WI38 (cell line): ENCODE data around the gene GRM4.

Experiments
- H3K4me3 ChIP-seq: 2 replicates; pipeline ENCODE4 v1.5.1; 2011; ENCODE audit warnings: low read depth, mild to moderate bottlenecking, control low read depth, low read length
- TF ChIP-seq, protein P1 (sequence below): IDR thresholded peaks from 2 replicates; pipeline ENCODE4 v1.5.1; 2012; ENCODE audit warnings: low read depth, mild to moderate bottlenecking, control low read depth, low read length

GRM4 gene

DNA sequence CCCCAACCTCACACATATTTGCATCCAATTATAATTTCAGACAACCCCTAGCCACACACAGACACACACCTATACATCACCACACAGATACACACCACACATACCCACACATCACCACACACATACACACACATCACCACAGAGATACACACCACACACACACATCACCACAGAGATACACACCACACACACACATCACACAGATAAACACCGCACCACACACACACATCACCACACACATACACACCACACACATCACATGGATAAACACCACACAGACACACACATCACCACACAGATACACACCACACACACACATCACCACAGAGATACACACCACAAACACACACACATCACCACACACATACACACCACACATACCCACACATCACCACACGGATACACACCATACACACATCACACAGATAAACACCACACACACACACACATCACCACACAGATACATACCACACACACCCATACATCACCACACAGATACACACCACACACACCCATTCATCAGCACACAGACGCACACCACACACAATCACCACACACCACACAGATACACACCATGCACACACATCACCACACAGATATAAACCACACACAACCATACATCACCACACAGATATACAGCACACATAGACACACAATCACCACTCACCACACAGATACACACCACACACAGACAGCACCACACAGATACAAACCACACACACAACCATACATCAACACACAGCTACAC is 74.6 kb downstream of the GRM4 start:
- TF ChIP-seq, protein P1, sequence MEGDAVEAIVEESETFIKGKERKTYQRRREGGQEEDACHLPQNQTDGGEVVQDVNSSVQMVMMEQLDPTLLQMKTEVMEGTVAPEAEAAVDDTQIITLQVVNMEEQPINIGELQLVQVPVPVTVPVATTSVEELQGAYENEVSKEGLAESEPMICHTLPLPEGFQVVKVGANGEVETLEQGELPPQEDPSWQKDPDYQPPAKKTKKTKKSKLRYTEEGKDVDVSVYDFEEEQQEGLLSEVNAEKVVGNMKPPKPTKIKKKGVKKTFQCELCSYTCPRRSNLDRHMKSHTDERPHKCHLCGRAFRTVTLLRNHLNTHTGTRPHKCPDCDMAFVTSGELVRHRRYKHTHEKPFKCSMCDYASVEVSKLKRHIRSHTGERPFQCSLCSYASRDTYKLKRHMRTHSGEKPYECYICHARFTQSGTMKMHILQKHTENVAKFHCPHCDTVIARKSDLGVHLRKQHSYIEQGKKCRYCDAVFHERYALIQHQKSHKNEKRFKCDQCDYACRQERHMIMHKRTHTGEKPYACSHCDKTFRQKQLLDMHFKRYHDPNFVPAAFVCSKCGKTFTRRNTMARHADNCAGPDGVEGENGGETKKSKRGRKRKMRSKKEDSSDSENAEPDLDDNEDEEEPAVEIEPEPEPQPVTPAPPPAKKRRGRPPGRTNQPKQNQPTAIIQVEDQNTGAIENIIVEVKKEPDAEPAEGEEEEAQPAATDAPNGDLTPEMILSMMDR = no peak
- H3K4me3 ChIP-seq = no peak overlapping the region

DNA sequence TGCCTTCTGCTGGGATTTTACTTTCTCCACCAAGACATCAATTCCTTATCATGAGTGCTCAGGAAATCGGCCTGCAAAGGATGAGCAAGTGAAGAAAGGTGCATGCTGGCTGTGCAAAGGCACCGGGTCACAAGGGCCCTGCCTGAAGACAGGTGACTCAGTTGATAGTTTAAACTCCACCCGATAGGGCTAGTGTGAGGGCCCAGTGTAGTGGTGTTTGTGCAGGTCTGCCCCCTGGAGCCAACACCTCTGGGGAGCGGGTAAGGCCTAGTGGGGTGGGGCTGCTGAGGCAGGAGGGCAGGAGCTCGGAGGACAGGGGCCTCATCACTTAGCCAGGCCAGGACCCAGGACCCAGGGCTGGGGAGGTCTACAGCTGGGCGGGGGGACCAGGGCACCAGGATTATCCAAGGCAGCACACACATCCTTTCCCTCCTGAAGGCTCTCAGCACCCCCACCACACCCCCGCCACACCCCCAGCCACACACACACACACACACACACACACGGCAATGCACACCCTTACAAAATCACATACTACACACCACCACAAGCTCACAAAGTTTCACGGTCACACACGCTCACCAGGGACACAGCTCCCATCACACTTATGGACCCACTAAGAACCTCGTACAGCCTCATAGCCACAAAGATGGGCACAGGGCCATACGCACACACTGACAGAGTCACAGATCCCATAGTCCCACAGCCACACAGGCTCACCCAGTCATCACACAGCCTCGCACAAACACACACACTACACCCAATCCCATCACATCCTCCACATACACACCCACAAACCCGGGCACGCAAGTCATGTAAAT is 75.4 kb downstream of the GRM4 start:
- no peak overlapping the region for H3K4me3 ChIP-seq
- TF ChIP-seq, protein P1 = no peak

DNA sequence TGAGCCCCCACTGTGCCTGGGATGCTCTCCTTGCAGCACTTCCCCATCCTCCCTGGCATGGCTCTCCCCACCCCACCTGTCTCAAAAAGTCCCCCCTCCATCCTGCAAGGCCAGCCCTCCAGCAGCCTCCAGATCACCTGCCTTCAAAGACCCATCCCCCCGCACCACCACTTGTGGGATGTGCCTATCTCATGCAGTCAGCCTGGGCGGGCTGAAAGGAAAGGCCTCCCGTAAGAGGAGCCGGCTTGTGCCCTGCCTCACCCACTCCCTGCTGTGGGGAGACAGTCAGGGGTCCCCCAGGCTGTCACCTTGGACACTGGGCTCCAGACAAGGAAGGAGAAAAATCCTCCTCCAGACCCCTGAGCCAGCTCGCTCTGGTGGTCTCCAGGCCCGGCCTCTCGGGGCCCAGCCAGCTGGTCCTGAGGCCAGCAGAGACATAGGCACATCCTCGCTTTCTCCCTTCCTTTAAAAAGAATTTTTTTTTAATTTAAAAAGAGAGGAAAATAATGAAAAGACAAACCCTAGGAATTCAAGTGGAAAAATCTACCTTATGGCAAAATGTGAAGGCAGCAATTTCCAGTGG is 77.3 kb downstream of the GRM4 start:
- TF ChIP-seq, protein P1 = no peak
- no peak overlapping the region for H3K4me3 ChIP-seq

DNA sequence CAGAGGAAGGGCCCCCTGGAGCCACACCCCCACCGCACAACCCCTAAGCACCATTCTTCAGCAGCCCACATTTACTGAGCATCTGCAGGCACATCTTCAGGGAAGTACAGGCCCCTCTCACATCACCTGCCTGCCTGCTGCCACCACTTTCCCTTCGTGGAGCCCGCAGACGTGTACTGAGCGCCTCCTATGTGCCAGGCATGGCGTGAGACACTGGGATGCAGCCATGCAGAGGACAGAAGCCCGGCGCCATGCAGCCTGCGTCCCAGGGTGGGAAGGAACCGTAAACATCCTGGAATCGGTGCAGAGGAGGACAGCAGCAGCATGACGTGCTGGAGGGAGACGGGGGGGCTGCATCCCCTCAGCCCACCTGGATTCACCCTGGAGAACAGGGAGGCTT is 78.1 kb downstream of the GRM4 start:
- H3K4me3 ChIP-seq = no peak overlapping the region
- TF ChIP-seq, protein P1 = no peak

DNA sequence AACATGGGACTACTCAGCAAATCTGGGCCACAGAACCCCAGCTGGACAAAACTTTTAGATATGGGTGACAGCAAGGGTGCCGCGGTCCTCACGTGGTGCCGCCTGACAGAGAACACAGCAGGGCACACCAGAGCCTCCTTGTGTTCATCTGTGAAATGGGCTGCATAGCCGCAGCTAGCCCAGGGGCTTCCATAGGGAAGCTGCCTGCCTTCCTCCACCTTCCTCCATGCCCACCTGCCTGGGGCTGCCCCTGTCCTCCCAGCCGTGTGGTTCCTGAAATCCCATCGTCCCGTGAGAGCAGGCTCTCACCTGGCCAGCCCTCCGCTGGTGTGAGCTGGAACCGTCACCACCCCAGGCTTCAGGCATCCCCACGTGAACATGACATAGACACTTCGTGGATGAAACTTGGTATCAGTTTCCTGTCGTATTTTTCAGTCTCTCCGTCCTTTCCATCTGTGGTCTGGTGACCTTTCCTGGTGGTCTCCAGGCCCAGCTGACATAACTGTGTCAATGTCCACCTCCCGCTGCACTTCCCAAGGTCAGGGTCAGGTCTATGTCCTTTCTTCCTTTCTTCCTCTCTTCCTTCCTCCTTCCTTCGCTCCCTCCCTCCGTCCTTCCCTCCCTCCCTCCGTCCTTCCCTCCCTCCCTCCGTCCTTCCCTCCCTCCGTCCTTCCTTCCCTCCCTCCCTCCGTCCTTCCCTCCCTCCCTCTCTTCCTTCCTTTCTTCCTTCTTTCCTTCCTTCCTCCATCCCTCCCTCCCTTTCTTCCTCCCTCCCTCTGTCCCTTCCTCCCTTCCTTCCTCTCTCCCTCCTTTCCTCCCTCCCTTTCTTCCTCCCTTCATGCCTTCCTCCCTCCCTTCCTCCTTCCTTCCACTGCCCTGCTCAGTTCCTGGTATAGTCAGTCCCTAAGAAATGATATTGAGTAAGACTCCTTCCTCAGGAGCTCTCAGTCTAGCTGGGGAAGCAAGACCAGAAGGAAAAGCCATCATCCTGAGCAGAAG is 78.8 kb downstream of the GRM4 start:
- H3K4me3 ChIP-seq = no peak overlapping the region
- TF ChIP-seq, protein P1 = no peak

DNA sequence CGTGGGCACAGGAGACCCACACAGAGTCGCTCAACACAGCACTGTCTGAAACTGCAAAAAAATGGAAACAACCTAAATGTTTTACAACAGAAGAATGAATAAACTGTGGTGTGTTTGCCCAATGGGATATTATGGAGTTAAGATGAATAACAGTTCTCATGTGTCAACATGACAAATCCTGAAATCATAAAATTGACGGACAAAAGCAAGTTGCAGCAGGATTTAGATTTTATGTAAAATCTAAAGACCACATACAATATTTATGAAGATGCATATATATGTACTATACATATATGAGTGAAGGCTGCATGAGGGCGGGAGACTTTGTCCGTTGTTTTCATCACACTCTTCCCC is 79.7 kb downstream of the GRM4 start:
- TF ChIP-seq, protein P1 = no peak
- H3K4me3 ChIP-seq = no peak overlapping the region
